ENCODE measurements around the gene ATE1.

- TF ChIP-seq CTCF (IDR thresholded peaks at IDR 0.05) (no peak), POLR2A (IDR thresholded peaks at IDR 0.05) (no peak)
These were observed 21.6 kb upstream of the ATE1 start for GRCh38 chr10:121949451-121949850.

Data from Peyer's patch (tissue), 4 donors.